ENCODE data around the gene SNX1. TPM values are rescaled to one million over a fixed set of nuclear protein-coding genes. Genes with fewer than 3 reads are reported as not detected.

The SNX1 gene
- total and polyA plus RNA-seq, 2 of the 13 experiments (the other 11 are each of a cell fraction or from before 2014, with no cell fraction given) = 29.3 to 60.1 TPM

- no peak for TF ChIP-seq TSC22D2 (CRISPR knock-in tag; IDR thresholded peaks at IDR 0.05; ENCODE audit: borderline replicate concordance)
- TF ChIP-seq RORA (CRISPR knock-in tag; IDR thresholded peaks at IDR 0.05) = no peak
- peak; percentile 70 for TF ChIP-seq RBFOX2 (IDR thresholded peaks at IDR 0.05; ENCODE audit: low read depth, low read length)
- no peak for TF ChIP-seq ZNF484 (CRISPR knock-in tag; IDR thresholded peaks at IDR 0.05; ENCODE audit: borderline replicate concordance, low read depth)
- TF ChIP-seq MTF2 (CRISPR knock-in tag; IDR thresholded peaks at IDR 0.05; ENCODE audit: borderline replicate concordance) = no peak
- TF ChIP-seq ZNF33B (CRISPR knock-in tag; IDR thresholded peaks at IDR 0.05) = no peak
- no peak for TF ChIP-seq ZNF510 (CRISPR knock-in tag; IDR thresholded peaks at IDR 0.05; ENCODE audit: low read depth)
- TF ChIP-seq ZBTB38 (CRISPR knock-in tag; IDR thresholded peaks at IDR 0.05) = no peak
- peak in 1 of 2 experiments; percentile 7; a peak in 1 of 4 replicates for TF ChIP-seq POLR2A (IDR thresholded peaks at IDR 0.05; ENCODE audit: insufficient read depth in 1 of 2, low read depth in 2 of 2, low read length in 2 of 2)
- no peak for TF ChIP-seq ZXDC (CRISPR knock-in tag; IDR thresholded peaks at IDR 0.05)
- Histone ChIP-seq H3K36me3 (replicated peaks in 1 of 2; ENCODE audit: control insufficient read depth in 1 of 2, insufficient read depth in 2 of 2, low read length in 2 of 2) (peaks cover 32 to 49% of the 10 kb centered on the region in 2 experiments), H3K9ac (ENCODE audit: insufficient read depth, low read depth, low read length) (no peak overlapping the region), H3K27me3 (ENCODE audit: control insufficient read depth in 1 of 2, insufficient read depth in 2 of 2, low read length in 2 of 2) (no peaks in the 10 kb centered on the region; a peak in 1 of 5 replicates), H2AFZ (ENCODE audit: low read length) (no peak overlapping the region), H4K20me1 (ENCODE audit: insufficient read depth, low read length) (peaks cover 44% of the 10 kb centered on the region), H3K9me3 (ENCODE audit: low read length) (no peaks in the 10 kb centered on the region), H3K27ac (ENCODE audit: extremely low read length, insufficient read depth, low read length) (no peak overlapping the region), H3K4me2 (ENCODE audit: low read depth, low read length) (no peak overlapping the region), H3K4me3 (replicated peaks in 1 of 3; ENCODE audit: insufficient read depth in 1 of 3, low read depth in 2 of 3, low read length in 3 of 3) (no peak overlapping the region), H3K4me1 (ENCODE audit: insufficient read depth, low read length) (peaks cover 52% of the 10 kb centered on the region), H3K79me2 (ENCODE audit: insufficient read depth, low read length) (peaks cover 30% of the 10 kb centered on the region)
- POLR2A ChIA-PET = interaction anchor here (1.2 kb wide), 1 partner anchor 230 kb away, joined by 3 read pairs; no protein-coding TSS in a partner anchor
- in situ Hi-C loops (cut with HindIII; ENCODE audit: extremely low pct_ligation_motif_present, low pct_unique_long_range_greater_than_20kb) (no loop called here), intact Hi-C loops (cut with micrococcal nuclease; ENCODE audit: unreplicated experiment) (no loop called here)
- FAIRE-seq (no peak), ATAC-seq (no peak), DNase-seq (ENCODE audit: low spot score) (no peak)
- 71% methylated on average over 1 of the region's 1 CpG for WGBS (ENCODE audit: low lambda C conversion rate)
- no TSS peak for BruUV-seq (replicated peaks)
- CTCF ChIA-PET (ENCODE audit: low intra/inter-chr PET ratio, low total read pairs) = no interaction called here
Measured at GRCh38 chr15:64157599-64158125, 61.9 kb downstream of the SNX1 start.

All from HepG2 (cell line).